Sigmoid colon (tissue), 7 donors: ENCODE results near the gene ATXN1. TPM values are rescaled to one million over a fixed set of nuclear protein-coding genes. Genes with fewer than 3 reads are reported as not detected.

Experiments
- DNase-seq: peaks from one replicate; pipeline ENCODE4 v3.0.0-alpha.2; 2019
- H3K27ac ChIP-seq, 4 donors: fragments of 200-600 bp; sonication (generic); one replicate each; pipeline ENCODE4 v1.5.1; 2016 to 2019; ENCODE audit warnings: mild to moderate bottlenecking in 1 of 4
- H3K27me3 ChIP-seq, 3 donors: fragments of 200-600 bp; sonication (generic); one replicate each; pipeline ENCODE4 v1.5.1; 2019; ENCODE audit warnings: mild to moderate bottlenecking in 1 of 3
- H3K36me3 ChIP-seq, 4 donors: fragments of 200-600 bp; sonication (generic); one replicate each; pipeline ENCODE4 v1.5.1; 2016 to 2019
- H3K4me1 ChIP-seq, 4 donors: fragments of 200-600 bp; sonication (generic); one replicate each; pipeline ENCODE4 v1.5.1; 2017 to 2019
- H3K4me3 ChIP-seq, 4 donors: fragments of 200-600 bp; sonication (generic); one replicate each; pipeline ENCODE4 v1.5.1; 2017 to 2019; ENCODE audit warnings: mild to moderate bottlenecking in 2 of 4, moderate library complexity in 1 of 4
- H3K9me3 ChIP-seq, 4 donors: fragments of 200-600 bp in 3 of 4; sonication (generic) in 3 of 4; one replicate each; pipeline versions ENCODE4 v1.5.1 to v1.6.1; 2013 to 2019
- EP300 ChIP-seq, 4 donors: sonication (generic); formaldehyde crosslinking; IDR thresholded peaks; one replicate each; pipeline ENCODE4 v1.6.1; 2017; ENCODE audit warnings: antibody characterized with exemption in 4 of 4
- POLR2A ChIP-seq, 2 donors: fragments of 450-650 bp; IDR thresholded peaks; one replicate each; pipeline ENCODE4 v1.6.1; 2016; ENCODE audit warnings: antibody characterized with exemption in 2 of 2, mild to moderate bottlenecking in 2 of 2, moderate library complexity in 2 of 2
- POLR2AphosphoS5 ChIP-seq, 4 donors: sonication (generic); formaldehyde crosslinking; IDR thresholded peaks; one replicate each; pipeline ENCODE4 v1.6.1; 2017; ENCODE audit warnings: antibody characterized with exemption in 4 of 4
- WGBS, 2 donors: extraction: QIAGEN DNeasy Blood & Tissue Kit; methylation state at CpG; one replicate each; pipeline ENCODE4 v1.1.7; 2013; 5-methylcytosine and 5-hydroxymethylcytosine counted together
- intact Hi-C: fragments of 100-400 bp; cut with DNase I; formaldehyde crosslinking; loops from one replicate; pipeline ENCODE4 v1.15.1; 2023
- polyA plus RNA-seq, 3 donors: library from polyadenylated mRNA; stranded (reverse); fragments of 200-250 nt; gene quantifications; one replicate each; pipeline ENCODE4 v1.2.3, GENCODE V29; 2013
- total RNA-seq, 4 donors: library from RNA; depleted of rRNA; stranded (reverse); fragments of >200 nt; gene quantifications; one replicate each; pipeline ENCODE4 v1.1.0, GENCODE V29; 2016
- TF ChIP-seq, protein P1 (sequence below), 4 experiments: fragments of 450-650 bp in 3 of 4; fragments of 200-600 bp in 1 of 4; IDR thresholded peaks; one replicate each; pipeline ENCODE4 v1.5.1; 2016 to 2019; ENCODE audit warnings: antibody characterized with exemption in 4 of 4, mild to moderate bottlenecking in 3 of 4, moderate library complexity in 2 of 4
- donor health status: healthy with polysubstance abuse.
- donor health status: Bipolar disorder and iron deficiency.
- donor health status: healthy.

ATXN1 gene
- total and polyA plus RNA-seq, 7 donors: 4.8 to 95.3 (median 37.7) TPM

DNA sequence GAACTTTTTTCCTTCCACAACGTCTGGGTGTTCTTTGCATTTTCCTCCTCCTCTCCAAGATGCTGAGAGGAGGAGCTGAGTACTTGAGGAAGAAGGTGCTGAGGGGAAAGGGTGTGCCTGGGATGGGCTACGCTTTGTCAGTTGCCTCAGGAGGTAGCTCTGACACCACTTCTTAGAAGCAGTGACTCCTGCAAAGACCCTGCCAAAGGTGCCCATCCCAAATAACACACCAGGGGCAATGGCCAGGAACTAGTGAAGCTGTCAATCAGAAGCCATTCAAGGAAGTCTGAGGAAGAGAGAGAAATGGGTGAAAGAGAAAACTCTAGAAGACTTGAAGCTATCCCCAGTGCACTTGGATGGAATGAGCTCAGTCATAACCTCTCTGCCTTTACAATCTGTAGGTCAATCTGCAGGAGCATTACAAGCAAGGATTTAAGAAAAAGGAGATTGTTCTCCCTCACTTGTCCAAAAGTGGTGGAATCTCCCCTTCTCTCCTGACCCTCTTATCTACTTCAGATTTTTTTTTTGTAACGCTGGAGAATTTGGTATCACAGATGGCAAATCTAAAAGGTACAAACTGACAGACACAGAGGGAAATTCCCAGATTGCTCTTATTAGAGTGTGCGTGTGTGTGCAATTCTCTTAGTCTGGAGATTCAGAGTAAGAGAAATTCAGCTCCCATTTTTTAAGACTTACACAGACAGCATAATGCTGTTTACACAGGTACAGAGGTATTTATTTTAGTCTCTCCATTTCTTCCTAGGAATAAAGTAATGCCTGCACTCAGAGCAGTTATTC lies 280.3 kb downstream of the ATXN1 start:
- WGBS, 2 donors: 64 to 67% methylated on average over 4 of the region's 4 CpGs
- no peaks in the 10 kb centered on the region for H3K9me3 ChIP-seq

DNA sequence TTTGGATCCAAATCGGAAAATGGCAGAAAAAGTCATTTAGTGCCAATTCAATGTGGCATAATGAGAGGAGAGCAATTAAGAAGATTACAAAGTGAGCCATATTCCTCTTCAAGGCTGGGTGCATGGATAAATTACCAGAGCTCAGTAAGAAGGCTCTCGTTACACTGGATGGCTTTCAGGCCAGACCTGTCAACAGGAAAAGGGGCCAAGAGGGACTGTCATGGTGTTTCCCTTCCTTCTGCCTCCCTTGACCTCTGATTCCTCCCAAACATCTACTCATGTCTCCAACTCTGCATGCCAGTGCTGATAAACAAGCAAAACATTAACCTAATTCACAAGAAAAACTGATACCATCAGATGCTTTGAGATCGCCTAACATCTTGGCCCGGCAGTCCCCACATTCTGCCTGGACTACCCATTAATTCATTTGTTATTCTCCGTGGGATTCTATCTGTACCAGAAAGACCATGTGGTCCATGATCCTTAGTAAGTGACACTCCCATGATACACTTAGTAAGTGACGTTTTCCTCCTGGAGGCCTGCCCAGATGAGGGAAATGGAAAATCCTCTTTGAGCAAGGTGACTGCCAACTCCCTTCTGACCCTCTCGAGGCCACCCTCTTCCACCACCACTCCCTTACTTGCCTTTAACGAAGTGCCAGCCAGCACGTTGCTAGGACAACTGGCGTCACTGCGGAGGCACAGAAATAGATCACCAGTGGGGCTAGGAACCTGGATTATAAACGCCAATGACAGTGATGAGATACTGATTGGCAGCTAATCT lies 283.7 kb downstream of the ATXN1 start:
- H3K27me3 ChIP-seq: no peaks in the 10 kb centered on the region
- TF ChIP-seq POLR2A (IDR thresholded peaks at IDR 0.05) (no peak), EP300 (IDR thresholded peaks at IDR 0.05) (no peak), POLR2AphosphoS5 (IDR thresholded peaks at IDR 0.05) (no peak)
- TF ChIP-seq, protein P1, sequence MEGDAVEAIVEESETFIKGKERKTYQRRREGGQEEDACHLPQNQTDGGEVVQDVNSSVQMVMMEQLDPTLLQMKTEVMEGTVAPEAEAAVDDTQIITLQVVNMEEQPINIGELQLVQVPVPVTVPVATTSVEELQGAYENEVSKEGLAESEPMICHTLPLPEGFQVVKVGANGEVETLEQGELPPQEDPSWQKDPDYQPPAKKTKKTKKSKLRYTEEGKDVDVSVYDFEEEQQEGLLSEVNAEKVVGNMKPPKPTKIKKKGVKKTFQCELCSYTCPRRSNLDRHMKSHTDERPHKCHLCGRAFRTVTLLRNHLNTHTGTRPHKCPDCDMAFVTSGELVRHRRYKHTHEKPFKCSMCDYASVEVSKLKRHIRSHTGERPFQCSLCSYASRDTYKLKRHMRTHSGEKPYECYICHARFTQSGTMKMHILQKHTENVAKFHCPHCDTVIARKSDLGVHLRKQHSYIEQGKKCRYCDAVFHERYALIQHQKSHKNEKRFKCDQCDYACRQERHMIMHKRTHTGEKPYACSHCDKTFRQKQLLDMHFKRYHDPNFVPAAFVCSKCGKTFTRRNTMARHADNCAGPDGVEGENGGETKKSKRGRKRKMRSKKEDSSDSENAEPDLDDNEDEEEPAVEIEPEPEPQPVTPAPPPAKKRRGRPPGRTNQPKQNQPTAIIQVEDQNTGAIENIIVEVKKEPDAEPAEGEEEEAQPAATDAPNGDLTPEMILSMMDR (IDR thresholded peaks at IDR 0.05): no peak
- DNase-seq: no peak
- intact Hi-C loops: no loop called here
- no peak overlapping the region for H3K4me3 ChIP-seq
- H3K4me1 ChIP-seq: peaks cover 0 to 12% (median 5%) of the 10 kb centered on the region in 4 donors
- no peaks in the 10 kb centered on the region for H3K36me3 ChIP-seq
- no peak overlapping the region for H3K27ac ChIP-seq
- 91 to 93% methylated on average over 12 of the region's 12 CpGs for WGBS, 2 donors
- no peaks in the 10 kb centered on the region for H3K9me3 ChIP-seq

More for the DNA sequence above, 280.3 kb downstream of the ATXN1 start:
- no peak overlapping the region for H3K27ac ChIP-seq
- H3K4me3 ChIP-seq: no peak overlapping the region
- no peaks in the 10 kb centered on the region for H3K4me1 ChIP-seq
- peaks cover 0 to 23% (median 3%) of the 10 kb centered on the region in 4 donors for H3K36me3 ChIP-seq
- TF ChIP-seq POLR2AphosphoS5 (IDR thresholded peaks at IDR 0.05) (no peak), EP300 (IDR thresholded peaks at IDR 0.05) (no peak), POLR2A (IDR thresholded peaks at IDR 0.05) (no peak)
- TF ChIP-seq, protein P1 (IDR thresholded peaks at IDR 0.05): no peak
- intact Hi-C loops: no loop called here
- DNase-seq: no peak
- no peaks in the 10 kb centered on the region for H3K27me3 ChIP-seq

DNA sequence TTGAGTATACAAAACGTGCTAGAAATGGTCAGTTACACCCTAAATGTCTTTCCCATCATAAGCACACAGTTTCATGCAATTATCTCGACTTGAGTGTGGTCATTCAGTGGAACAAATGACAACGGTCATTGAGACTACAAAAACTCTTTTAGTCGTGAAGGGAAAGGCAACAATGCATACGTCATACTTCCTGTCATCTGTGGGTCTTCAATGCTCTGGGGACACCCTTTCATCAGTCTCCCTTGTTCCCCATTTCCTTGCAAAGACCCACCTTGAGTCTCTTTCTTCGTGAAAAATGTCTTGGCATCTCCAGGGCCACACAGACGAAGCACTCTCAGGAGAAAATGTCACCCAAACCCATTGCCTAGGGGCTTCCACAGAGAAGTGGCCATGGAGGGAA lies 284.4 kb downstream of the ATXN1 start:
- Histone ChIP-seq H3K9me3 (no peaks in the 10 kb centered on the region), H3K4me1 (peaks cover 0 to 19% (median 12%) of the 10 kb centered on the region in 4 donors), H3K27ac (no peak overlapping the region), H3K4me3 (no peak overlapping the region), H3K27me3 (no peaks in the 10 kb centered on the region), H3K36me3 (no peaks in the 10 kb centered on the region)
- TF ChIP-seq, protein P1 (IDR thresholded peaks at IDR 0.05): no peak
- no peak for TF ChIP-seq EP300 (IDR thresholded peaks at IDR 0.05)
- TF ChIP-seq POLR2A (IDR thresholded peaks at IDR 0.05): no peak
- TF ChIP-seq POLR2AphosphoS5 (IDR thresholded peaks at IDR 0.05): no peak
- intact Hi-C loops: no loop called here
- 80 to 89% methylated on average over 7 of the region's 7 CpGs for WGBS, 2 donors
- DNase-seq: no peak

DNA sequence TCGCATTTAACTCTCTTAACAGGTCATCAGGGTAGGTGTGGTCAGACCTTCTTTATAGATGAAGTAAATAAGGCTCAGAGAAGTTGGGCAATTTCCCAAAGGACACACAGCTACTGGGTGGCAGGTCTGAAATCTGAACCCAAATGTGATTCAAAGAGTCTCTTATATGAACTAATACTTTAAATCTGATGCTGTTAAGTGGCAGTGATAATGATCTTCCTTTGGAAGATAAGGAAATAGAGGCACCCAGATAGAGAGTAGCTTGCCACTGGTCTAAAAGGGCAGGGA lies 285.8 kb downstream of the ATXN1 start:
- no peaks in the 10 kb centered on the region for H3K9me3 ChIP-seq
- H3K4me3 ChIP-seq: no peak overlapping the region
- no peak for DNase-seq
- H3K4me1 ChIP-seq: peaks cover 0 to 24% (median 18%) of the 10 kb centered on the region in 4 donors
- TF ChIP-seq POLR2A (IDR thresholded peaks at IDR 0.05) (no peak), POLR2AphosphoS5 (IDR thresholded peaks at IDR 0.05) (no peak), EP300 (IDR thresholded peaks at IDR 0.05) (no peak)
- TF ChIP-seq, protein P1 (IDR thresholded peaks at IDR 0.05): no peak
- H3K36me3 ChIP-seq: no peaks in the 10 kb centered on the region
- intact Hi-C loops: no loop called here
- no peak overlapping the region for H3K27ac ChIP-seq
- H3K27me3 ChIP-seq: no peaks in the 10 kb centered on the region
- 96% methylated on average over 1 of the region's 1 CpG for WGBS, 2 donors
